K562 (cell line): Measurements from ENCODE around the gene LCN1. TPM values are rescaled to one million over a fixed set of nuclear protein-coding genes. Genes with fewer than 3 reads are reported as not detected.

Experiments
- ATAC-seq: fragments of 200-7000 bp; cut with Tn5 transposase; 3 replicates; pipeline ENCODE4 v1.9.1; 2020; ENCODE audit warnings: moderate library complexity
- BruUV-seq: library from RNA; stranded (reverse); fragments of 400-500 nt; replicated peaks from 2 replicates; lab custom pipeline; 2021; lab: Mats Ljungman, UMichigan
- CTCF ChIA-PET: fragments of 300-600 bp; formaldehyde crosslinking; extraction: SDS; loops from one replicate; lab custom pipeline; 2021; ENCODE audit warnings: low intra/inter-chr PET ratio; lab: Yijun Ruan, JAX
- POLR2A ChIA-PET: fragments of 300-600, 350-650 bp; sonication (Branson Sonifier 250); formaldehyde crosslinking; extraction: SDS; loops from one replicate; lab custom pipeline; 2021; ENCODE audit warnings: antibody characterized with exemption, inconsistent platforms; lab: Yijun Ruan, JAX
- DNase-seq, 4 experiments: peaks; one replicate each; pipeline versions ENCODE4 v3.0.0 to v3.0.0-alpha.2; 2011 to 2018; ENCODE audit warnings: low spot score in 3 of 4, mixed read lengths in 3 of 4; ENCODE audit errors: extremely low read depth in 1 of 4
- FAIRE-seq: peaks from 2 replicates; lab custom pipeline; 2011; peaks lifted over from hg19 to GRCh38; lab: Jason Lieb, UNC
- H2AFZ ChIP-seq: 2 replicates; pipeline ENCODE4 v1.6.0; 2011; ENCODE audit warnings: low read depth, low read length, control low read depth, inconsistent platforms
- H3K27ac ChIP-seq: fragments of 200-600 bp; 3 replicates; pipeline ENCODE4 v1.8.0; 2011; ENCODE audit warnings: low read depth, mild to moderate bottlenecking, control low read depth, inconsistent platforms, low read length, moderate library complexity, mixed read lengths; ENCODE audit errors: extremely low read depth
- H3K27me3 ChIP-seq, 2 experiments: fragments of 300-600 bp in 1 of 2; 2 replicates in 1 of 2; 3 replicates in 1 of 2; pipeline versions ENCODE4 v1.6.0 to v1.8.0; 2011; ENCODE audit warnings: inconsistent platforms in 2 of 2, low read length in 2 of 2, mild to moderate bottlenecking in 1 of 2, mixed read lengths in 1 of 2, moderate library complexity in 1 of 2; ENCODE audit not compliant: control insufficient read depth in 2 of 2, insufficient read depth in 2 of 2
- H3K36me3 ChIP-seq: fragments of 300-600 bp; 3 replicates; pipeline ENCODE4 v1.8.0; 2011; ENCODE audit warnings: mild to moderate bottlenecking, low read length, inconsistent platforms; ENCODE audit not compliant: control insufficient read depth, insufficient read depth
- H3K4me1 ChIP-seq, 2 experiments: fragments of 200-600 bp in 1 of 2; replicated peaks in 1 of 2; 2 replicates in 1 of 2; 3 replicates in 1 of 2; pipeline versions ENCODE4 v1.5.1 to v1.8.0; 2011; ENCODE audit warnings: inconsistent platforms in 2 of 2, low read length in 2 of 2, mild to moderate bottlenecking in 1 of 2, mixed read lengths in 1 of 2, moderate library complexity in 1 of 2; ENCODE audit not compliant: control insufficient read depth in 2 of 2, insufficient read depth in 2 of 2
- H3K4me2 ChIP-seq: 2 replicates; pipeline ENCODE4 v1.6.1; 2011; ENCODE audit warnings: low read length, control low read depth, inconsistent platforms, mixed read lengths; ENCODE audit not compliant: insufficient read depth
- H3K4me3 ChIP-seq: fragments of 200-600 bp; sonication (generic), shearing (Covaris generic); 2 replicates; pipeline ENCODE4 v1.5.1; 2016; ENCODE audit warnings: control low read depth, inconsistent platforms
- H3K79me2 ChIP-seq: fragments of 200-600 bp; 3 replicates; pipeline ENCODE4 v1.8.0; 2011; ENCODE audit warnings: low read length, inconsistent platforms; ENCODE audit not compliant: control insufficient read depth, insufficient read depth
- H3K9ac ChIP-seq, 2 experiments: 2 replicates each; pipeline versions ENCODE4 v1.6.0 to v1.6.1; 2011; ENCODE audit warnings: low read depth in 2 of 2, low read length in 2 of 2, control low read depth in 1 of 2, inconsistent platforms in 1 of 2, mild to moderate bottlenecking in 1 of 2, mixed read lengths in 1 of 2; ENCODE audit not compliant: insufficient read depth in 1 of 2
- H3K9me1 ChIP-seq: one replicate; pipeline ENCODE4 v1.6.0; 2011; ENCODE audit warnings: inconsistent platforms, mild to moderate bottlenecking, low read length, moderate library complexity; ENCODE audit not compliant: control insufficient read depth, insufficient read depth
- H3K9me3 ChIP-seq: replicated peaks from 2 replicates; pipeline ENCODE4 v1.5.1; 2011; ENCODE audit warnings: low read depth, low read length, inconsistent platforms; ENCODE audit not compliant: control insufficient read depth, insufficient read depth
- H4K20me1 ChIP-seq: replicated peaks from 2 replicates; pipeline ENCODE4 v1.6.1; 2011; ENCODE audit warnings: low read length, inconsistent platforms, mixed read lengths; ENCODE audit not compliant: control insufficient read depth, insufficient read depth
- ARID3B ChIP-seq: fragments of 250-450 bp; sonication (Bioruptor Pico); IDR thresholded peaks from 2 replicates; pipeline ENCODE4 v1.4.0; 2020; ENCODE audit warnings: borderline replicate concordance
- BACH1 ChIP-seq: fragments of 200-800 bp; sonication (Bioruptor generic); IDR thresholded peaks from 2 replicates; pipeline ENCODE4 v1.6.1; 2016; ENCODE audit warnings: missing genetic modification characterization, missing compliant biosample characterization
- DPF2 ChIP-seq: fragments of 450-650 bp; IDR thresholded peaks from 2 replicates; pipeline ENCODE4 v1.6.1; 2016
- MAFK ChIP-seq: IDR thresholded peaks from 2 replicates; pipeline ENCODE4 v1.6.1; 2011; ENCODE audit warnings: low read length, improper control_type of control experiment
- MAZ ChIP-seq, 2 experiments: fragments of 450-650 bp in 1 of 2; sonication (generic) in 1 of 2; formaldehyde crosslinking; IDR thresholded peaks in 1 of 2; conservative IDR thresholded peaks in 1 of 2; 2 replicates each; pipeline versions ENCODE4 v1.4.0 to v1.5.0; 2020; ENCODE audit warnings: mild to moderate bottlenecking in 1 of 2, missing genetic modification reagents in 1 of 2
- MTA2 ChIP-seq: fragments of 450-650 bp; IDR thresholded peaks from 2 replicates; pipeline ENCODE4 v1.6.1; 2016; ENCODE audit warnings: low read depth
- NFYB ChIP-seq: IDR thresholded peaks from 2 replicates; pipeline ENCODE4 v1.6.1; 2011; ENCODE audit warnings: mild to moderate bottlenecking, moderate library complexity; ENCODE audit not compliant: insufficient read length; ENCODE audit errors: extremely low read depth
- PHB2 ChIP-seq: fragments of 450-650 bp; IDR thresholded peaks from 2 replicates; pipeline ENCODE4 v1.6.1; 2017; ENCODE audit warnings: low read depth
- PKNOX1 ChIP-seq: fragments of 450-650 bp; IDR thresholded peaks from 2 replicates; pipeline ENCODE4 v1.6.1; 2016
- RBM22 ChIP-seq: fragments of 200-400 bp; formaldehyde crosslinking; IDR thresholded peaks from 2 replicates; pipeline ENCODE4 v1.6.1; 2018; ENCODE audit warnings: low read length, low read depth; ENCODE audit not compliant: poor library complexity, severe bottlenecking
- SMC3 ChIP-seq: conservative IDR thresholded peaks from 2 replicates; pipeline ENCODE4 v1.6.1; 2011; ENCODE audit warnings: low read depth, low read length, improper control_type of control experiment; ENCODE audit not compliant: insufficient read depth
- STAT5A ChIP-seq: IDR thresholded peaks from 2 replicates; pipeline ENCODE4 v1.6.1; 2012; ENCODE audit warnings: low read length, inconsistent platforms, borderline replicate concordance
- whole genome bisulfite sequencing: fragments of 100-300 bp; shearing (Covaris generic); methylation state at CpG from one replicate; pipeline ENCODE4 v1.1.6; 2016; ENCODE audit warnings: low coverage, mixed read lengths; ENCODE audit not compliant: insufficient coverage; ENCODE audit errors: missing lambda C conversion rate; 5-methylcytosine and 5-hydroxymethylcytosine counted together
- in situ Hi-C: fragments of 300-500 bp; cut with MboI; formaldehyde crosslinking; loops from 4 replicates; pipeline ENCODE4 v1.15.0; 2018; ENCODE audit warnings: inconsistent platforms, mixed read lengths
- intact Hi-C: fragments of 100-400 bp; cut with micrococcal nuclease; formaldehyde crosslinking; loops from 2 replicates; pipeline ENCODE4 v1.14.2; 2022
- polyA plus RNA-seq, 8 experiments: library from polyadenylated mRNA; depleted of rRNA in 4 of 8; stranded (reverse) in 5 of 8; unstranded in 3 of 8; fragments of >200 nt; fragmentation: Nextera tagmentation in 2 of 8; fragmentation: Illumina TruSeq in 1 of 8; extraction: Ambion mirVana in 2 of 8; extraction: Trizol in 1 of 8; gene quantifications; 2 replicates each; pipeline versions ENCODE4 v1.2.1 to v1.2.3, GENCODE V29; 2011 to 2014; ENCODE audit warnings: inconsistent platforms in 1 of 8, missing spikeins in 1 of 8
- total RNA-seq, 7 experiments: library from RNA; depleted of rRNA in 6 of 7; stranded (reverse); fragments of >200 nt in 6 of 7; fragmentation: Illumina TruSeq in 2 of 7; extraction: Trizol in 2 of 7; gene quantifications; 2 replicates each; pipeline versions ENCODE4 v1.2.1 to v1.2.3, GENCODE V29; 2011 to 2021; ENCODE audit warnings: low replicate concordance in 1 of 7
- TF ChIP-seq, protein P1 (sequence below): fragments of 200-800 bp; sonication (Bioruptor generic); IDR thresholded peaks from 2 replicates; pipeline ENCODE4 v1.6.1; 2016; ENCODE audit warnings: missing genetic modification characterization, missing compliant biosample characterization
- TF ChIP-seq, protein P2 (sequence below), 2 experiments: IDR thresholded peaks; 2 replicates each; pipeline ENCODE4 v1.6.1; 2011; ENCODE audit warnings: borderline replicate concordance in 1 of 2, control low read depth in 1 of 2, low read depth in 1 of 2, low read length in 1 of 2, mild to moderate bottlenecking in 1 of 2, mixed read lengths in 1 of 2, moderate library complexity in 1 of 2; ENCODE audit not compliant: insufficient read depth in 1 of 2, insufficient read length in 1 of 2, poor library complexity in 1 of 2, severe bottlenecking in 1 of 2; ENCODE audit errors: extremely low read depth in 1 of 2

Gene LCN1
- total and polyA plus RNA-seq, 9 of the 15 experiments (the other 6 are each of a cell fraction or from before 2014, with no cell fraction given) = not detected

DNA sequence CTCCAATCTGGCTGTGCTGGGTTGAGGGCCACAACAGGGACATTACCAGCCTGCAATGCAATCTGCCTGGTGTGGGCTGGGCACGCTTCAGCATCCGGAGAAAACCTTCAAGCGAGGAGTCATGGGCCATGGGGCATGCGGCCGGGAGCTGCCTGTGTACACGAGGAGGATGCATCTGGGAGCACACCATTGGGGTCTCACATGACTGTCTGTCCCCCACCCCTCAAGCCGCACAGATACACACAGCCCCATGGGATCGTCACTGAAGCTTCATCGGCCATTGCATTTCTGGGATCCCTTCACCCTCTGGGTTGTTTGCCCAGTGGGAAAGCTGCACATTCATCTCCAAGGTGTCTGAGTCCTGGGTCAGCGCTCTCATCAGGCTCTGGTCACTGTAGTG is 9.9 kb downstream of the LCN1 start:
- Histone ChIP-seq H3K4me1 (peaks cover 9 to 13% of the 10 kb centered on the region in 2 experiments; a peak in 3 of 5 replicates), H3K4me3 (no peak overlapping the region), H3K79me2 (no peaks in the 10 kb centered on the region), H3K9me3 (no peaks in the 10 kb centered on the region), H3K9ac (no peak overlapping the region), H2AFZ (no peak overlapping the region), H3K36me3 (no peaks in the 10 kb centered on the region), H3K9me1 (no peaks in the 10 kb centered on the region), H3K27me3 (peaks cover 8 to 26% of the 10 kb centered on the region in 2 experiments; a peak in 3 of 5 replicates), H3K27ac (no peak overlapping the region), H3K4me2 (no peak overlapping the region), H4K20me1 (no peaks in the 10 kb centered on the region)
- WGBS = 23% methylated on average over 10 of the region's 10 CpGs
- in situ Hi-C loops (no loop called here), intact Hi-C loops (no loop called here)
- no peak for FAIRE-seq
- ChIA-PET CTCF (no interaction called here), POLR2A (interaction anchor here (0.6 kb wide), 1 partner anchor 634 kb away, joined by 3 read pairs; no protein-coding TSS in a partner anchor)
- no TSS peak for BruUV-seq
- DNase-seq = no peak
- ATAC-seq = no peak
- TF ChIP-seq MAFK (no peak), DPF2 (no peak), RBM22 (no peak), PHB2 (no peak), PKNOX1 (no peak), STAT5A (no peak), SMC3 (no peak), BACH1 (tag) (no peak), MAZ (CRISPR knock-in tag; conservative IDR thresholded peaks at IDR 0.05 in 1 of 2, IDR thresholded peaks at IDR 0.05 in 1 of 2) (no peak), ARID3B (CRISPR knock-in tag) (no peak), MTA2 (no peak), NFYB (no peak)
- TF ChIP-seq, protein P1, sequence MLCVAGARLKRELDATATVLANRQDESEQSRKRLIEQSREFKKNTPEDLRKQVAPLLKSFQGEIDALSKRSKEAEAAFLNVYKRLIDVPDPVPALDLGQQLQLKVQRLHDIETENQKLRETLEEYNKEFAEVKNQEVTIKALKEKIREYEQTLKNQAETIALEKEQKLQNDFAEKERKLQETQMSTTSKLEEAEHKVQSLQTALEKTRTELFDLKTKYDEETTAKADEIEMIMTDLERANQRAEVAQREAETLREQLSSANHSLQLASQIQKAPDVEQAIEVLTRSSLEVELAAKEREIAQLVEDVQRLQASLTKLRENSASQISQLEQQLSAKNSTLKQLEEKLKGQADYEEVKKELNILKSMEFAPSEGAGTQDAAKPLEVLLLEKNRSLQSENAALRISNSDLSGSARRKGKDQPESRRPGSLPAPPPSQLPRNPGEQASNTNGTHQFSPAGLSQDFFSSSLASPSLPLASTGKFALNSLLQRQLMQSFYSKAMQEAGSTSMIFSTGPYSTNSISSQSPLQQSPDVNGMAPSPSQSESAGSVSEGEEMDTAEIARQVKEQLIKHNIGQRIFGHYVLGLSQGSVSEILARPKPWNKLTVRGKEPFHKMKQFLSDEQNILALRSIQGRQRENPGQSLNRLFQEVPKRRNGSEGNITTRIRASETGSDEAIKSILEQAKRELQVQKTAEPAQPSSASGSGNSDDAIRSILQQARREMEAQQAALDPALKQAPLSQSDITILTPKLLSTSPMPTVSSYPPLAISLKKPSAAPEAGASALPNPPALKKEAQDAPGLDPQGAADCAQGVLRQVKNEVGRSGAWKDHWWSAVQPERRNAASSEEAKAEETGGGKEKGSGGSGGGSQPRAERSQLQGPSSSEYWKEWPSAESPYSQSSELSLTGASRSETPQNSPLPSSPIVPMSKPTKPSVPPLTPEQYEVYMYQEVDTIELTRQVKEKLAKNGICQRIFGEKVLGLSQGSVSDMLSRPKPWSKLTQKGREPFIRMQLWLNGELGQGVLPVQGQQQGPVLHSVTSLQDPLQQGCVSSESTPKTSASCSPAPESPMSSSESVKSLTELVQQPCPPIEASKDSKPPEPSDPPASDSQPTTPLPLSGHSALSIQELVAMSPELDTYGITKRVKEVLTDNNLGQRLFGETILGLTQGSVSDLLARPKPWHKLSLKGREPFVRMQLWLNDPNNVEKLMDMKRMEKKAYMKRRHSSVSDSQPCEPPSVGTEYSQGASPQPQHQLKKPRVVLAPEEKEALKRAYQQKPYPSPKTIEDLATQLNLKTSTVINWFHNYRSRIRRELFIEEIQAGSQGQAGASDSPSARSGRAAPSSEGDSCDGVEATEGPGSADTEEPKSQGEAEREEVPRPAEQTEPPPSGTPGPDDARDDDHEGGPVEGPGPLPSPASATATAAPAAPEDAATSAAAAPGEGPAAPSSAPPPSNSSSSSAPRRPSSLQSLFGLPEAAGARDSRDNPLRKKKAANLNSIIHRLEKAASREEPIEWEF = no peak
- TF ChIP-seq, protein P2, sequence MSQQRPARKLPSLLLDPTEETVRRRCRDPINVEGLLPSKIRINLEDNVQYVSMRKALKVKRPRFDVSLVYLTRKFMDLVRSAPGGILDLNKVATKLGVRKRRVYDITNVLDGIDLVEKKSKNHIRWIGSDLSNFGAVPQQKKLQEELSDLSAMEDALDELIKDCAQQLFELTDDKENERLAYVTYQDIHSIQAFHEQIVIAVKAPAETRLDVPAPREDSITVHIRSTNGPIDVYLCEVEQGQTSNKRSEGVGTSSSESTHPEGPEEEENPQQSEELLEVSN (IDR thresholded peaks at IDR 0.05; ENCODE audit: borderline replicate concordance in 1 of 2, extremely low read depth in 1 of 2, insufficient read depth in 1 of 2, insufficient read length in 1 of 2, low read depth in 1 of 2, low read length in 1 of 2, poor library complexity in 1 of 2, severe bottlenecking in 1 of 2) = no peak
